Suprapubic skin (tissue), 3 donors: ENCODE data around the gene SLC2A10.

Source experiments
- EP300 ChIP-seq: sonication (generic); formaldehyde crosslinking; IDR thresholded peaks from one replicate; pipeline ENCODE4 v1.6.1; 2017; ENCODE audit warnings: antibody characterized with exemption
- TF ChIP-seq, protein P1 (sequence below), 2 donors: fragments of 200-600 bp in 1 of 2; fragments of 450-650 bp in 1 of 2; sonication (generic) in 1 of 2; IDR thresholded peaks; one replicate each; pipeline ENCODE4 v1.5.1; 2016 to 2019; ENCODE audit warnings: antibody characterized with exemption in 2 of 2, mild to moderate bottlenecking in 1 of 2, moderate library complexity in 1 of 2

DNA sequence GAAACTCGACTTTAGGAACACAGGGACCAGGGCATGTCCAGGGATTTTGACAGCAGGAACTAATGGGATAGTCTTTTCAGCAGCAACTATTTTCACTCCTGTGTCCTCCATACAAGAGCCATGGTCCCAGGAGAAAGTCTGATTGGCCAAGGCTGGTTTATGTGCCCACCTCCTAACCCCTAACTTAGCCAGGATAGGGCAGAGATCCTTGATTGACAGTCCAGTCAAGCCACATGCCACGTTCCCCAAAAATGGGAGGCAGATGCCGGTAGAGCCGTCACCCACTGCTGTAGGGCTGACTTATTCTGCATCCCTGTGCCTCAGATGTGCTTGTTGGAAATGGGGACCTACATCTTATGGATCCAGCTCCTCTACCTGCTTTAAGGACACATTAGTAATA is 22.3 kb downstream of the SLC2A10 start:
- no peak for TF ChIP-seq EP300
- TF ChIP-seq, protein P1, sequence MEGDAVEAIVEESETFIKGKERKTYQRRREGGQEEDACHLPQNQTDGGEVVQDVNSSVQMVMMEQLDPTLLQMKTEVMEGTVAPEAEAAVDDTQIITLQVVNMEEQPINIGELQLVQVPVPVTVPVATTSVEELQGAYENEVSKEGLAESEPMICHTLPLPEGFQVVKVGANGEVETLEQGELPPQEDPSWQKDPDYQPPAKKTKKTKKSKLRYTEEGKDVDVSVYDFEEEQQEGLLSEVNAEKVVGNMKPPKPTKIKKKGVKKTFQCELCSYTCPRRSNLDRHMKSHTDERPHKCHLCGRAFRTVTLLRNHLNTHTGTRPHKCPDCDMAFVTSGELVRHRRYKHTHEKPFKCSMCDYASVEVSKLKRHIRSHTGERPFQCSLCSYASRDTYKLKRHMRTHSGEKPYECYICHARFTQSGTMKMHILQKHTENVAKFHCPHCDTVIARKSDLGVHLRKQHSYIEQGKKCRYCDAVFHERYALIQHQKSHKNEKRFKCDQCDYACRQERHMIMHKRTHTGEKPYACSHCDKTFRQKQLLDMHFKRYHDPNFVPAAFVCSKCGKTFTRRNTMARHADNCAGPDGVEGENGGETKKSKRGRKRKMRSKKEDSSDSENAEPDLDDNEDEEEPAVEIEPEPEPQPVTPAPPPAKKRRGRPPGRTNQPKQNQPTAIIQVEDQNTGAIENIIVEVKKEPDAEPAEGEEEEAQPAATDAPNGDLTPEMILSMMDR (IDR thresholded peaks at IDR 0.05), result no peak
